HG03575 (cell line): Measurements from ENCODE around the gene ICAM3.
A peak's percentile ranks its signal among the peaks of the same experiment; 100 is the strongest.
"Not testable (repeated sequence)": the region's sequence is repeated elsewhere in the genome, so short reads cannot be mapped to it uniquely, and the experiment has no call there.

Experiments used
- ATAC-seq: cut with Tn5 transposase; IDR thresholded peaks from one replicate; pipeline ENCODE4 v1.9.1; 2021; ENCODE audit not compliant: unreplicated experiment, insufficient number of reproducible peaks, low FRiP score; ENCODE audit errors: extremely low read depth

The ICAM3 gene

DNA sequence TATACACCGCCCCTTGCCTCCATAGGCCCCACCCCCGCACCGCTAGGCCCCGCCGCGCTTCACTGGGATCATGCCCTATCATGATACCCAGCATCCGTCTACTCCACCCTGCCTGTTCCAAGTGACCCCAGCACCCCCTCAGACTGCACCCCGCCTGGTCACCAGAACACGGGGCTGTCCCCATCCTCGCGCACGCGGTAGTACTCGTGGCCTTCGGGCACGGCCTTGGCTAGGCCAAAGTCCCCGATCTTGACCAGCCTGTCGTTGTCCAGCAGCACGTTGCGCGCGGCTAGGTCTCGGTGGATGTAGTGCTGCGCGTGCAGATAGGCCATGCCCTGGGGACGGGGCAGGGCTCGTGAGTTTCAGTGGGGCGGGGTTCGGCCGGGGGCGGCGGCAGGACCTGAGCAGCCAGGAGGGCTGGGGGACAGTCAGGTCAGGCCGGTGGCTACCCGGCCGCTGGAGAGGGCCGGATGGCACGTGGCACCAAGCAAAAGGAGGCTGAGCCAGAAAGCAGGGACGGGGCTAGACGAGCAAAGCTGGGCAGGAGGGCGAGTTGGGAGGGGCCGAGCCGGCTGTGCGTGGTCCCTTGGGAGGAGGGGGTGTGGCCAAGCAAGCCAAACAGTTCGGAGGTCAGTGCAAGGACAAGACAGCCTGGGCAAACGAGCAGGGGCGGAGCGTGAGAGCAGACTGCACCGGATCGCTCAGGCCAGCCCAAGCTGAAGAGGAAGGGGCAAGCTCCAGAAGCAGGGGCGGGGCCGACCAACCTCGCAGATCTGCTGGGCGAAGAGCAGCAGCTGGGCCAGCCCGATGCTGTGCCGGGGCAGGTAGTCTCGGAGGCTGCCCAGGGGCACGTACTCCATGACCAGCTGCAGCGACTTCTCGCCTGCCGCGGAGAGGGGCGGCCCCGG, 13.6 kb upstream of the ICAM3 start:
- no peak for ATAC-seq

DNA sequence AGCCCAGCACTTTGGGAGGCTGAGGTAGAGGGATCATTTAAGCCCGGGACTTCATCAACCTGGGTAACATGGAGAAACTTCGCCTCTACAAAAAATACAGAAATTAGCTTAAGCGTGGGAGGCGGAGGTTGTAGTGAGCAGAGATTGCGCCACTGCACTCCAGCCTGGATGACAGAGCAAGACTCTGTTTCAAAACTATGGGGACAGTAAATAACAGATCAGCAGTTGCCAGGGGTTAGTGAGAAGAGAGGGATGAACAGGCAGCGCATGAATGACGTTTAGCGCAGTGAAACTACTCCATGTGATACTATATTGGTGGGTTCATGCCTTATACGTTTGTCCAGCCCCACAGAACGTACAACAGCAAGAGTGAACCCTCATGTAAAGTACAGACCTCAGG, 7.1 kb upstream of the ICAM3 start:
- no peak for ATAC-seq

DNA sequence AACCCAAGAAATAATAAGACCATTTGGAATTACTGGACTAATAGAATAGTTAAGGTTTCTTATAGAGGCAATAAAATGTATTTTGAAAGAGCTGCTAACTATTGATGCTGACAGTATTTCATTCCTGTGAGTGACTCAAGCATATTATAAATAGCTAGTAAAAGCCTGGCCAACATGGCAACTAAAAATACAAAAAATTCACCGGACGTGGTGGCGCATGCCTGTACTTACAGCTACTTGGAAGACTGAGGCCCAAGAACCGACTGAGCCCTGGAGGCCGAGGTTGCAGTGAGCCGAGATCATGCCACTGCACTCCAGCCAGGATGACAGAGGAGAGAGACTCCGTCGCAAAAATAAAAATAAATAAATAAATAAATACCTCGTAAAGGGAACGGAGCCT, 5.4 kb upstream of the ICAM3 start:
- no peak for ATAC-seq

DNA sequence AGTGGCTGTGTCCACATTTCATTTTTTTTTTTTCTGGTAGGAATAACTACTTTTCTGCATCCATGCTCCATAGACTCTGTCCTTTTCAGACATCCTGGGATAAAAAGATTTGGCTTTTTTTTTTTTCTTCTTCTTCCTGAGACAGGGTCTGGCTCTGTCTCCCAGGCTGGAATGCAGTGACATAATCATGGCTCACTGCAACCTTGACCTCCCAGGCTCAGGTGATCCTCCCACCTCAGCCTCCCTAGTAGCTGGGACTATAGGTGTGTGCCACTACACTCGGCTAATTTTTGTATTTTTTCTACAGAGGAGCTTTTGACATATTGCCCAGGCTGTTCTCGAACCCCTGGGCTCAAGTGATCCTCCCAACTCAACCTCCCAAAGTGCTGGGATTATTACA, 4.1 kb upstream of the ICAM3 start:
- ATAC-seq, result no peak

- no peak for ATAC-seq
These were observed 553 bp upstream of the ICAM3 start for GRCh38 chr19:10339977-10340376.

DNA sequence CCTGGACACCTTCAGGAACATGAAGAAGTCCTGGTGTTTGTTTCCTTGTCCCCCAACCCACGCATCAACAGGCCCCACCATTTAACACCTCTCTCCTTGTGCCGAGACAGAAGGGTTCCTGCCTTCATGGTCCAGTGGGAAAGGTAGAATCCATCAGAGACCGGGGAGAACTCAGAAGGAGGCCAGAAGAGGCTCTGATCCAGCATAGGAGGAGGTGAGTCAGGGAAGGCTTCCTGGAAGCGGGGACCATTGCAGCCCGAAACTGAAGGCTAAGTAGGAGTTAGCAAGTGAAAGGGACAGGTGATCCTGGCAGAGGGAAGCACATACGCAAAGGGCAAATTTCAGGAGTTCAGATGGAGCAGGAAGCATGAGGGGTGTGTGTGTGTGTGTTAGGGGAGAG, 484 bp downstream of the ICAM3 start:
- ATAC-seq, result no peak

DNA sequence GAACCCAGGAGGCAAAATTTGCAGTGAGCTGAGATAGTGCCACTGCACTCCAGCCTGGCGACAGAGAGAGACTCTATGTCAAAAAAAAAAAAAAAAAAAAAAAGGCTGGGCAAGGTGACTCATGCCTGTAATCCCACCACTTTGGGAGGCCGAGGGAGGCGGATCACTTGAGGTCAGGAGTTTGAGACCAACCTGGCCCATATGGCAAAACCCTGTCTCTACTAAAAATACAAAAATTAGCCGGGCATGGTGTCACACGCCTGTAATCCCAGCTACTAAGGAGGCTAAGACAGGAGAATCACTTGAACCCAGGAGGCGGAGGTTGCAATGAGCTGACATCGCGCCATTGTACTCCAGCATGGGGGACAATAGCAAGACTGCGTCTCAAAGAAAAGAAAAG, 2.7 kb downstream of the ICAM3 start:
- ATAC-seq, result not testable (repeated sequence)

DNA sequence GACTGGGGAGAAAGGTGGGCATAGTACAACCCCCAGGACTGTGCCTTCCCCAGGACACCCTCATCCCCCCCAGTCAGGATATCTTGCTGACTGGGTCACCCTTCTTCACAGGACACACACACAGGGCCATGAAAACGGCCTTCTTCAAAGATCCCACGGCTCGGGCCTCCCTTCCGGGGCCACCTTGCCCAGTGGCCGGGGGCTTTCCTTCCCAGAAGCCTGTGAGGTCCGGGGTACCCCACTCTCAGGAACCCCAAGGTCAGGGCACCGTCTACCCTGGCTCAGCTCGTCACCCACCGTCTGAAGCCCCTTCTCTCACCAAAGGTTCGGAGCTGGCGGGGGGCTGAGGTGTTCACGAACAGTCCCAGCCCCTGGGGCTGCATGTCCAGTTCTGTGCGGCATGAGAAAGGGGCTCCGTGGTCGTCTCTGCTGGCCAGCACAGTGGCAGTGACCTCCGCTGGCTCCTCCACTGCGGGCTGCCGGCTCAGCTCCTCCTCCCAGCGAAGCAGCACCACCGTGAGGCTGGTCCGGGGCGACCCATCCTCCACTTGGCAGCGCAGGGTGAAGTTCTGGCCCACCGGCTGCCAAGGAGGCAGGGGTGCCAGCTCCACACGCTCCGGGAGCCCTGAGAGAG, 4.0 kb downstream of the ICAM3 start:
- ATAC-seq, result no peak

GRCh38 chr19:10334588-10335351, 4.7 kb downstream of the ICAM3 start:
- no peak for ATAC-seq

DNA sequence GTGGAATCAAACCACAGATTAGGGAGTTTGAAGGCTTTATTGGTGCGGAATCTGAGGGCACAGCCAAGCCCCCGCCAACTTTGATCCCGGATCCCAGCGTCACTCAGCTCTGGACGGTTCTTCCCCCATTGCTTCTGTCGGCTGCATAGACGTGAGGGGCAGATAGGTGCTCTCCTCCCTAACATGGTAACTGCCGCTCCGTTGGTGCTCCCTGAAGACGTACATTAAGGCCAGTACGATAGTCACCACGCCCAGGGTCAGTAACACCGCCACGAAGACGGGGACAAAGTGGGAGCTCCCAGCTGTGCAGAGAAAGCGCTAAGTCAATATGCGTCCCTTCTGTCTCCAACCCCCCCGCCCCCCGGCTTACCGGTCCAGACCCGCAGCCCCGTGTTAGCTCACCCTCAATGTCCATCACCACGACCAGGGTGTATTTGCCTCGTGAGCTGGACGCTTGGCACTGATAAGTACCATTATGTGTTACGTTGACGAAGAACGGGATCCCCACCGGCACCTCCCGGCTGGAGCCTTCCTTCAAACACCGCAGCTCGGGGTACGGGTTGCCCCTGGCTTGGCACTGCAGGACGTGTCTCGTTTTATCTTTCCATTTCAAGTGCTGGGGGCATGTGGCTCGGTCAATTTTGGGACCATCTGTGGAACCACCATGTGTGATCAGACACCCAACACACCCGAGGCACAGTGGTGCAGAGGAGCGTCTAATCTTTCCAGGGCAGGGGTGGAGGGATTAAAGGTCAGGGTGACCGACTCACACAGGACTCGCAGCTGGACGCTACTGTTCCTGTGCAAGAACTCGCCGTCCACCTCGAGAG, 5.5 kb downstream of the ICAM3 start:
- ATAC-seq, result no peak

GRCh38 chr19:10332965-10333757, 6.3 kb downstream of the ICAM3 start, which contains the start of gene RAVER1:
Gene RAVER1 (minus strand): TSS chr19:10333529. CDS start chr19:10333507, 22 bp downstream.
- peak; percentile 58 for ATAC-seq

- ATAC-seq, result no peak
These were observed 7.1 kb downstream of the ICAM3 start for GRCh38 chr19:10332158-10332964.

- no peak for ATAC-seq
These were observed 9.9 kb downstream of the ICAM3 start for GRCh38 chr19:10329555-10329954.

GRCh38 chr19:10328558-10329429, 10.6 kb downstream of the ICAM3 start:
- ATAC-seq, result no peak

DNA sequence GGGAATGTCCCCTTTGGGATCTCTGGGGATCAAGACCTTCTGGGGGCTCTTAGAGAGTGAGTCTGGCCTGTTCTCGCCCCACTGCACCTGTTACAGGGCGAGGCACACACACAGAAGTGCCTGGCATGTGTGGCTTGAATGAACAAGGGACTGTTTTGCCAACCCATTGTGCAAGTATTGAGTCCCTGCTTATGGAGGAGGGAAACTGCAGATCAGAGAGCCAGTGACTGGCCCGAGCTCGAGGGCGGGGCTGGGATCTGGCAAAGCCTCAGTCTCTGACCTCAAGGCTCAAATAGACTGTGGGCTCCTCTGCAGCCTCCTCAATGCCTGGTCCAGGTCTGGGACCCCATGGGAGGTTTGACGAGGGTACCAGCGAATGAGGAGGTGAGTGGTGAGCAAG, 11.6 kb downstream of the ICAM3 start:
- ATAC-seq, result no peak

GRCh38 chr19:10325732-10326131, 13.7 kb downstream of the ICAM3 start:
- ATAC-seq, result no peak
